Fibroblast of skin of right biceps (primary cell): Measurements from ENCODE around the gene KLHL40.

Experiments used
- DNase-seq: peaks from one replicate; pipeline ENCODE4 v3.0.0-alpha.2; 2013

KLHL40 gene

GRCh38 chr3:42691816-42692666 lies 6.7 kb downstream of the KLHL40 start:
- DNase-seq: no peak

DNA sequence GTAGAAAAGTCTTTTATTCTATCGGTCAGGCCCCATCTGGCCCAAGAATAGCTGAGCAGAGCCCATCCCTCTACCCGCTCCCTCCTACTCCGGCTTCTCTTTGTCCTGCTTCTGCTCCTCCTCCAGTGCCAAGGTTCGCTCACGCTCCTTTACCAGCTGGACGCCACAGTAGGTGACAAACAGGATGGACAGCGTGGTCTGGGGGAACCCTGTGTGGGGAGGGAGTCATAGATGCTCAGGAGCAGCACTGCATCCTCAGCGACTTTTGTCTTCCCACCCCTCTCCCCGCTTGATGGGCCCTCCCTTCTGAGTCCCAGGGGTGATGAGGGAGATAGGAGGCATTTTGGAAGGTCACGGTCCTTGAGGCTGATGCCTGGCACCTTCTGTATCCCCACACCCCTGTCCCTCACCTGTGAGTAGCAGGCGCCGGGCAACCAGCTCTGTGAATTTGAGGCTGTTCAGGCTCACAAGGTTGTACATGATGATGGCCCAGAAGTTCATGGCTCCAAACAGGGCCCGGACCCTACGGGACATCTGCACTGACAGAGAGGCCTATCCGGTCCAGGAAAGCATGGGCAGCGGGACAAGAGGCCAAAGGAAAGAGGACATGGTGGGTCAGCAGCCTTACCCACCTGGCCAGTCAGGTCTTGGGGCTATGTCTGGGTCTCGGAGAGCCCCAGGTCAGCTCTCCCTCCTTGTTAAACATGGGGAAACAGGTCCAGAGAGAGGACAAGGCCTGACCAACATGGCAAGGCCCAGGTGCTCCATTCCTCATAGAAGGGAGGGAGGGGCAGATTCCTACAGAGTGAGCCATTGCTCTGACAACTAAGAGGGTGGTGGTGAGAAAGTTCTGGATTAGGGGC lies 7.6 kb downstream of the KLHL40 start:
- DNase-seq: no peak

DNA sequence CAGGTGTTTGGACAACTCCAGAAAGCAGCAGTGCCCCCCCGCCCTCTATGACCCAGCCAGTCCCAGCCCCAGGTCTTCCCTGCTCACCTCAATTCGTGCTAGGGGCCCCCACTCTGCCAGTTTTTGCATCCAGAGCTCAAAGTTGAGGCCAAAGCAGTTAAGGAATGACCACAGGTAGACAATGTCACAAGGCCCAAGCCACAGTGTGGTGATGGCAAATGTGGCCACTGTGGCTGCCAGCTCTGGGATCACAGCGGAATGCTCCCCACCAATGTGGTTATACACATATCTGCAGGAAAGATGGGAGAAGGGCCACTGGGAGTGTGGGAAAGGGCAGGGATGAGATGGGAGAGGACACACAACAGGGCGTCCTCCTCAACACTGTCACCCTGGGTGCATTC lies 8.2 kb downstream of the KLHL40 start:
- no peak for DNase-seq

DNA sequence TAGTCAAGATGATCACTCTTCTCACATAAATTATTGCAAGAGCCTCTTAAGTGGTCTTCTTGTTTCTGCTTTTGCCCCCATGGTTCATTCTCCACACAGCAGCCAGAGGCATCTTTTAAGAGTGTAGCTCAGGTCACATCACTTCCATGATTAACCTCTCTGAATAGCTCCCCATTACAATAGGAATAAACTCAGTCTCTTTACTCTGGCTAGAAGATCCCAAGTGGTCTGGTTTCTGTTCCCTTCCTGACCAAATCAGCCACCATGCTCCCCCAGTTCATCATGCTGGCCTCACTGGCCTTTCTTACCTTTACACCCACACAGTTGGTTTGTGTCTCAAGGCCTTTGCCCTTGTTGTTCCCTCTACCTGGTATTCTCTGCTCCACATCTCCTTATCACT lies 9.0 kb downstream of the KLHL40 start:
- DNase-seq: no peak

DNA sequence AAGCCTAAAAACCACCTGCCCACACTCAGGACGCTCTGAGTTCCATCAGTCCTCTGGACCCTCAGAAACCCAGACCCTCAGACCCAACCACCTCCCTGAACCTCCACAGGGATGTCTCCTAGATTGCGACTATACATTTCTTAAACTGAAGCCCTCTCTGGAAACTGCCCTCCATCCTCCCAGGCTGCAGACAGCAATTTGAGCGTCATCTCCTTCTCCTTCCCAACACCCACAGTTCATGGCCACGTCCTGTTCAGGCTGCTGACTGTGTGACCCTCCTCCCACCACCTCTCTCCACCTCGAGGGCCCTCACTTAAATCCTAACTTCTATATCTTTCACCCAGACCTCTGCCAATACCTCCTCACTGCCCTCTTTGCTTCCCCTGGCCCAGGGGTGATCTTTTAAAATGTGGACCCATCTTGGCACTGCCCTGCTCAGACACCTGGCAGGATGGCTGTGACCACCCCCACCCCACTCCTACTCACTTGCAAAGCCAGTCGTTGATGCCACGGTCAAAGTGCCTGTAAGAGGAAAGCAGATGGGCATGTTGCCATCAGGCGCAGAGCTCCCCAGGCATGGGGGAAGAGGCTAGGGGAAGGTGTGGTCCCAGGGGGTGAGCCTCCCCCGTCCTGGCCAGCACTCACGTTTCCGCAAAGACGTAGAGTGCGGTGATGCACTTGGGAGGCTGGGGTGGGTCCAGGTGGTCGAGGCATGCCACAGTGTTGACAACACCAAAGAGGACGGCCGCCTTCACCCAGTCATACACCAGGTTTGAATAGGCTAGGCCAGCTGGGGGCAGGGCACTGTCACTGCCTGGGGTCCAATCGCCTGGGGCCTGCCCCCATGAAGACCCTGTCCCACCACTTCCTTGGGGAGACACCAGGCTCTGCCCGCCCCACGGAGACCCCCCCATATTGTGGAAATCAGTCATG lies 11.3 kb downstream of the KLHL40 start:
- DNase-seq: no peak

- no peak for DNase-seq
Measured at GRCh38 chr3:42697289-42698051, 12.1 kb downstream of the KLHL40 start.

GRCh38 chr3:42698216-42698910 lies 13.0 kb downstream of the KLHL40 start:
- no peak for DNase-seq

GRCh38 chr3:42698911-42699230 lies 13.5 kb downstream of the KLHL40 start:
- DNase-seq: no peak

GRCh38 chr3:42699511-42699971 lies 14.2 kb downstream of the KLHL40 start:
- DNase-seq: no peak

DNA sequence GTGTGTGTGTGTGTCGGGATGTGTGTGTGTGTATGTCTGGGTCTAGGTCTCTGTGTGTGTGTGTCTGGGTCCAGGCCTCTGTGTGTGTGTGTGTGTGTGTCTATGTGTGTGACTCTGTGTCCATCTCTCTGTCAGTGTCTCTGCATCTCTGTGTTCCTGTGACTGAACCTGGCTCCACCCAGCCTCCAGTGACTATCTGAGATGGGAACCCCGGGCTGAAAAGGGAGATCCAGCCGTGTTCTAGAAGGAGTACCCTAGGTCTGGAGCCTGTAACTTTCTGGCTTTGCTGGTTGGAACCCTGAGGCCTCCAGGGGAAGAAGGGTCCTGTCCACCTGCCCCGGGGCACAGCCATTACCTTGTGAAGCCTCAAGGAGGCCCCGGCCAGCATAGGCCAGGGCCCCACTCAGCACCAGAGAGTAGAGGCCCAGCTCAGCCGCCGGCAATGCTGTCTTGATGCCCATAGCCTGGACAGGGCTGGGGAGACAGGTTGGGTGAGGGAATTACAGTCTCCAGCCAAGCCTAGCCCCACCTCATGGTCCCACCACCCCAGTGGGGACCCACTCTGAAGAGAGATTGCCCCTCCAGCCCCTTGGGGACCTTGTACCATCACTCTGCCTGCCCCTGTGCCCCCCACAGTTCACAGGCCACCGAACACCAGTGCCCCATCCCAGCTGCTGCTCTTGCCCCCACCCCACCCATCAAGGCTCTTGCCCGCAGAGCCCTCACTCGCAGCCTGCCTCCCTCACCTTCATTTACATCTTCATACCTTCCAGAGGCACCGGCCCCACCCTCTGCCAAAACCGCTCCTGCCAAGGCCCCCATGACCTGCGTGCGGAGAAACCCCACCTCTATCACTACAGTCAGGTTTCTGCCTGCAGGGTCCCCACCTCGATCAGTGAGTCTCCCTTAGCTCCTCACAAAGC lies 15.3 kb downstream of the KLHL40 start:
- no peak for DNase-seq

DNA sequence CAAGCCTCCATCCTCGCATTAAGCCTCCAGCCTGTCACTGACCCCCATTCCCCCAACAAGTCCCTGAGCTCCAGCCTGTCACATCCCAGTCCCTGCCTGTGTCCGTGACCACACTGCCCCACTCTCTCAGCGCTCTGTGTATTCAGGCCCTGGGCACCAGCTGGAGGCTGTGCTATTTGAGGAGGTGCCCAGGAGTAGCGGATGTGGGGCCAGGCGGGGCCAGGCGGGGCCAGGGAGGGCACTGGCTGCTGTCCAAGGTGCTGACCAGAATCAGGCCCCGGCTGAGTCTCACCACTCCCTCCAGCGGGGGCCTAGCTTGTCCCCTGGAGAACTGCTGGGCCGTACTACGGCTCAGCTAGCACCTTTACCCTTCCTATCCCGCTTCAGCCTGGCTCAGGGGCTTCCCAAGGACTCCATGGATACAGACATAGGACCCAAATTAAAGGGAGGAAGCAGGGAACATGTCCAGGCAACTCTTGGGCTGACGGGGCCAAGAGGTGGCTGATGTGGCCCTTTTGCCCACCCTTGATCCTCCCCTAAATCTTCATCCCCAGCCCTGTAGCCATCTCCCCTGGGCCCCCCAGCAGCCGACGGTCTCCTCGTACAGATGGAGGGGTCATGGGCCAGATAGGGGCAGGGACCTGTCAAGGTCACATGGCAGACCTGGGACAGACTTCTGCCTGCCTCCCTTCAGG lies 16.2 kb downstream of the KLHL40 start:
- DNase-seq: peak; percentile 27

GRCh38 chr3:42702066-42702951 lies 17.0 kb downstream of the KLHL40 start, which contains the start of gene HHATL:
Gene HHATL, minus strand, starts transcription at chr3:42702798. Its CDS starts 1,972 bp downstream, at chr3:42700826.
- no peak for DNase-seq

DNA sequence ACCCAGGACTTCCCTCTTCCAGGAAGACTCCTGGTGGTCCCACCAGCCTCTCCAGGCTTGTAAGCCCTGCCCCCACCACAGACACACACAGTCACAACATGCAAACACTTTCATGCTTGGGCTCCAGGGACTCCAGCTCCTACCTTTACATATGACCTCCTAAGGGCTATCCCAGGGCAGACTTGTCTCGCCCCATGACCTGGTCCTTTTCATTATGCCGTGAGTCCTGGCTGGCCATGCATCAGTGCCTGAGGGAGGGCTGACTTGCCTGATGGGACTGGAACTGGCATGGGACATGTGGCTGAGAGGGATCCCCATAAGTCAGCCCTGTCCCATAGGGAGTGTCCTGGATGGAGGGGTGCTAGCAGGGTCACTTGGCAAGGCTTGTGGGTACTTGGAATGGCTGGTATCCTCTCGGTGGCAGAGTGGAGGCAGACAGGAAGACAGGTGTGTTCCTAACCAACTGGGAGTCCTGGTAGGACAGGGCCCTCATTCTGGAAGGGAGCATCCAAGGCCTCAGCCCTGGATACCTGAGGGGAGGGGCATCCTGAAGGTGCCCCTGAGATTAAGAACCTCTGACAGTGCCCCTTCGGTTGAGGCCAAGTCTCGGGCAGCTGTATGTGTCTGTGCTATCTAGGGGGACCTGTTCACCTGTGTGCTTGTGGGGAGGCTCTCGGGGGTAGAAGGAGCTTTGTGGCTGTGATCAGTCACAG lies 17.8 kb downstream of the KLHL40 start:
- DNase-seq: no peak

- no peak for DNase-seq
Measured at GRCh38 chr3:42703695-42704025, 18.3 kb downstream of the KLHL40 start.

DNA sequence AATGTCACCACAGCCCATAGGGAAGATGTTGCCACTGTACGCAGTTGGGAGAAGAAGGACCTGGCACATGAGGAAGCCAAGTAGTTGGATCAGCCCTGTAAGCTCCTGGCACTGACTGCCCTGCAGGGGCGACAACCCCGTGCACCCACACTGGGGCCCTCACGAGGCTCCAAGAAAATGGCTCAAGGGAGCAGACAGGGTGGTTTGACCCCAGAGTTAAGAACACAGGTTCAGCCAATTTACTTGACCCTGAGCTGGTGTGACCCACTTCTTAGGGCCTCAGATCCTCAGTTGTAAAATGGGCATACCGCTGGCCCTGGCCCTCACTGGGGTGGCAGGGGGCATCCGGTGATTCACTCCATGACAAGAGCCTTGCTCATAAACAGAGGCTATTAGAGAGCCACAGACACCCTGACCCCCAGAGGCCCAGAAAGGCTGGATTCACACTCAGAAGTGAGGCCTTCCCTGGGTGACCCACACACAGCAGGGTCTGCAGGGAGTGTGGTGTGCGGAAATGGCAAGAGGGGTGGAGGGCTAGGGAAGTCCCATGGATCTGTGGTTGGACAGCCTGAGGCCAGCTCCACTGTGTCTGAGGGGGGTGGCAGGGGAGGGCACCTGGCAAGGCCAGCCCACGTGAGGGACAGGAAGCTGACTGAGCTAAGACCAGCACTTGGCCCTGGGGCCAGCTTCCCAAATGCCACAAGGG lies 19.0 kb downstream of the KLHL40 start:
- DNase-seq: no peak

- DNase-seq: no peak
Measured at GRCh38 chr3:42705058-42705767, 19.9 kb downstream of the KLHL40 start.
